Left lobe of liver (tissue), 2 donors: ENCODE results near the gene TERT. TPM values are rescaled to one million over a fixed set of nuclear protein-coding genes. Genes with fewer than 3 reads are reported as not detected.
A peak's percentile ranks its signal among the peaks of the same experiment; 100 is the strongest.
"Not testable (repeated sequence)": the region's sequence is repeated elsewhere in the genome, so short reads cannot be mapped to it uniquely, and the experiment has no call there.

ENCODE experiments used
- ATAC-seq: fragments of 200-7000 bp; cut with Tn5 transposase; one replicate; pipeline ENCODE4 v1.9.1; 2020; ENCODE audit warnings: mild to moderate bottlenecking, moderate library complexity
- DNase-seq: peaks from one replicate; pipeline ENCODE4 v3.0.0-alpha.2; 2020; ENCODE audit warnings: low spot score
- total RNA-seq: library from RNA; stranded (reverse); gene quantifications from one replicate; pipeline ENCODE4 v1.2.1, GENCODE V29; 2021
- donor health status: DM: no; HTN: no; CAD: no; lungs with moderate emphysema.
- donor health status: DM: no; HTN: yes; CAD: no.

TERT gene
- 0.10 TPM for total RNA-seq

DNA sequence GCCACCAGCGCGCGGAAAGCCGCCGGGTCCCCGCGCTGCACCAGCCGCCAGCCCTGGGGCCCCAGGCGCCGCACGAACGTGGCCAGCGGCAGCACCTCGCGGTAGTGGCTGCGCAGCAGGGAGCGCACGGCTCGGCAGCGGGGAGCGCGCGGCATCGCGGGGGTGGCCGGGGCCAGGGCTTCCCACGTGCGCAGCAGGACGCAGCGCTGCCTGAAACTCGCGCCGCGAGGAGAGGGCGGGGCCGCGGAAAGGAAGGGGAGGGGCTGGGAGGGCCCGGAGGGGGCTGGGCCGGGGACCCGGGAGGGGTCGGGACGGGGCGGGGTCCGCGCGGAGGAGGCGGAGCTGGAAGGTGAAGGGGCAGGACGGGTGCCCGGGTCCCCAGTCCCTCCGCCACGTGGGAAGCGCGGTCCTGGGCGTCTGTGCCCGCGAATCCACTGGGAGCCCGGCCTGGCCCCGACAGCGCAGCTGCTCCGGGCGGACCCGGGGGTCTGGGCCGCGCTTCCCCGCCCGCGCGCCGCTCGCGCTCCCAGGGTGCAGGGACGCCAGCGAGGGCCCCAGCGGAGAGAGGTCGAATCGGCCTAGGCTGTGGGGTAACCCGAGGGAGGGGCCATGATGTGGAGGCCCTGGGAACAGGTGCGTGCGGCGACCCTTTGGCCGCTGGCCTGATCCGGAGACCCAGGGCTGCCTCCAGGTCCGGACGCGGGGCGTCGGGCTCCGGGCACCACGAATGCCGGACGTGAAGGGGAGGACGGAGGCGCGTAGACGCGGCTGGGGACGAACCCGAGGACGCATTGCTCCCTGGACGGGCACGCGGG lies at the start of gene TERT:
TERT (minus strand) TSS at position 234 of the 815 bp plus-strand sequence; CDS start at position 155, 79 bp downstream.
- ATAC-seq (no peak), DNase-seq (peak; percentile 36)

DNA sequence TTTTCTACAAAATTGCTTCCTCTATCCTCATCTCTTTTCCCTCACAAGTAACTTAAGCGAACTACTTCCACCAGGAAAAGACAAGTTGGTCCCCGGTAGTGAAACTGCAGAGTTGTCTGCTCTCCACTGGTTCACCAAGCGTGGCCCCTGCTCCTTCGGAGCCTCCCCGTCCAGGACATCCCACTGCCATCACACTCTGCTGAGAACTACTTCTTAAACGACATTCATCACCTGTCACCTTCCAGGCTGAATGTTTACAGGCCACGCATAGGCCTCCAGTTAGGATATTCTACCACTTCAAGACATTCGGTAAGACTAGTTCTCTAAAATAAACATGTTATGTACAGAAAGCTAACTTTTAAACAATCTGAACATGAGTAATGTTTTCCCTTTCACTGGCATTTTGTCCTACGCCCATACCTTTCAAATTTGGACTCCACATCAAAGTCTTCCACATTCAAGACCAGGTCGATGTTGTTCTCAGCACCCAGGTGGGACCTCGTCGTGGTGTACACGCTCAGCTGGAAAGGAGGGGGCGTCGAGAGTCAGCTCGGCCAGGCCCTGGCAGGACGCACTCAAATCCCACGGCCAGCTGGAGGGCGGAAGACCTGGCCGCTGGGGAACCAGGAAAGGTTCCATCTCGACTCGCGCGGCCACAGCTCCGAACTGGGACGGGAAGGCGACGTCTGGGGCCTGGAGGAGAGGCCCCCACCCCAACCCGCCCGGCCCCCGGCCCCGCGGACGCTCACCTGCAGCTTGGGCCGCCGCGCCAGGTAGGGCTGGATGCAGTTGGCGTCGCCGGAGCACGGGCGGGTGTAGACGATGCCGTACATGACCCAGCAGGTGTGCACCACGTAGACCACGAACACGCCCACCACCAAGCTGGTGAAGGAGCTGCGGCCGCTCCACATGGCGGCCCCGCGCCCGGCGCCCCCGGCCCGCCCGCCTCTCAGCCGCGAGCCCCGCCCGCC lies 49.3 kb upstream of the TERT start:
- peak; percentile 2 for ATAC-seq

GRCh38 chr5:1343315-1343751 lies 48.5 kb upstream of the TERT start:
- peak; percentile 12 for ATAC-seq
- DNase-seq, result no peak

More for the DNA sequence above, 49.3 kb upstream of the TERT start:
- DNase-seq, result no peak

- ATAC-seq, DNase-seq: not testable (repeated sequence)
Observed at GRCh38 chr5:1342711-1343110, 47.8 kb upstream of the TERT start.

DNA sequence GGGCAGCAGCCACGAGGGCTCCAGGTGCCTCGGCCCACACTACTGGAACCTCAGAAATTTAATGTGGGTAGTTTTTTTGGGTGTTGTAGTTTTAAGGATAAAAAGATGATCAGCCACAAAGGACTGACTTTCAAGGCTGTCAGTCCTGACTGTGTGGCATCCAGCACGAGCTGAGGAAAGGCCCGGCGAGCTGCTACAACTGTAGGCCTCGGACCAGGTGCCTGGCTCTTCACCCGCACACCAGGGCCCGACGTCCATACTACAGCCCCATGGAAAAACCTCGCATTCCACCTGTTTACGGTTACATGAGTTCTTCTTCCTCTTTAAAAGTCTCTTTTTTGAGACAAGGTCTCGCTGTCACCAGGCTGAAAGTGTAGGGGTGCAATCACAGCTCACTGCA lies 47.4 kb upstream of the TERT start:
- DNase-seq, result no peak
- no peak for ATAC-seq

- DNase-seq, result no peak
- no peak for ATAC-seq
Observed at GRCh38 chr5:1341863-1342262, 47.0 kb upstream of the TERT start.

DNA sequence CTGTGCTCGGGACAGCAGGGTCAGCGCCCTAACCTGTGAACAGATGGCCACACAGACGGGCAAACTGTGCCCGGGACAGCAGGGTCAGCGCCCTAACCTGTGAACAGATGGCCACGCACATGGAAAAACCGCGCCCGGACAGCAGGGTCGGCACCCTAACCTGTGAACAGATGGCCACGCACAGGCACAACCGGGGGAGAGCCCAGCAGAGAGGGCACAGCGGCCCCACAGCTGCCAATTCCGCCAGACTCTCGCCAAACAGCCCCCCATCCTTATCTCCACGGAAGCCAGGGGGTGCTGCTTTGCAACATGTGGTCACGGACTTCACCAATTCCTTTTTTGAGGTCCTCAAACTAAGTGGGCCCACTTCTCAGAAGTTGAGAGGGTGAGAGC lies 44.9 kb upstream of the TERT start:
- DNase-seq, result not testable (repeated sequence)

DNA sequence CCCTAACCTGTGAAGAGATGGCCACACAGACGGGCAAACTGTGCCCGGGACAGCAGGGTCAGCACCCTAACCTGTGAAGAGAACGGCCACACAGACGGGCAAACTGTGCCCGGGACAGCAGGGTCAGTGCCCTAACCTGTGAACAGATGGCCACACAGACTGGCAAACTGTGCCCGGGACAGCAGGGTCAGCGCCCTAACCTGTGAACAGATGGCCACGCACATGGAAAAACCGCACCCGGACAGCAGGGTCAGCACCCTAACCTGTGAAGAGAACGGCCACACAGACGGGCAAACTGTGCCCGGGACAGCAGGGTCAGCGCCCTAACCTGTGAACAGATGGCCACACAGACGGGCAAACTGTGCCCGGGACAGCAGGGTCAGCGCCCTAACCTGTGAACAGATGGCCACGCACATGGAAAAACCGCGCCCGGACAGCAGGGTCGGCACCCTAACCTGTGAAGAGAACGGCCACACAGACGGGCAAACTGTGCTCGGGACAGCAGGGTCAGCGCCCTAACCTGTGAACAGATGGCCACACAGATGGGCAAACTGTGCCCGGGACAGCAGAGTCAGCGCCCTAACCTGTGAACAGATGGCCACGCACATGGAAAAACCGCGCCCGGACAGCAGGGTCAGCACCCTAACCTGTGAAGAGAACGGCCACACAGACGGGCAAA lies 44.4 kb upstream of the TERT start:
- ATAC-seq, result not testable (repeated sequence)
- peak; percentile 91 for DNase-seq

More for the DNA sequence above, 44.9 kb upstream of the TERT start:
- ATAC-seq, result not testable (repeated sequence)

DNA sequence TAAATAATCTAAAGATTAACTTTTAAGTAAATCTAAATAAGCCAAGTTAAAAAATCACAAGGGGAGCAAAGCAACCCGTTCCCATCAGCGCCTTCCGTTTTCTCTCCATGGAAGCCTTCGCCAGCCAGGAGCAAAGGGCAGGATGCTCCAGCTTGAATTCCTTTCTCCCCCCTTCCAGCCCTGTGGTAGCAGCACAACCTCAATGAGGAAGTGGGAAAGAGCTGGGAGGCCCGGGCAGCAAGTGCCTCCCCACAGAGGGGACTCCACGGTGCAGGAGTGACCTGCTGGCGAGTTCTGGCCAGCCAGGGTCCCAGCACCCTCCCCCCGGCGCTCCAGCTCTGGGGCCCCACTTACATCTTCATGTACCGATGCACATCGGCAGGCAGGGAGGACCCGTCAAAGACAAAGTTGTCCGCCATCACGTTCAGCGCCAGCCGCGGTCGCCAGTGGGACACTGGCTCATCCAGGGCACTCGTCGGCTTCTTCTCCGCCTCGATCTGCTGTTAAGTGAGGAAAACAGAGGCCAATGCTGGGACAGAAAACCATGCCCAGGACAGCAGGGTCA lies 43.7 kb upstream of the TERT start:
- ATAC-seq (peak; percentile 14), DNase-seq (no peak)

DNA sequence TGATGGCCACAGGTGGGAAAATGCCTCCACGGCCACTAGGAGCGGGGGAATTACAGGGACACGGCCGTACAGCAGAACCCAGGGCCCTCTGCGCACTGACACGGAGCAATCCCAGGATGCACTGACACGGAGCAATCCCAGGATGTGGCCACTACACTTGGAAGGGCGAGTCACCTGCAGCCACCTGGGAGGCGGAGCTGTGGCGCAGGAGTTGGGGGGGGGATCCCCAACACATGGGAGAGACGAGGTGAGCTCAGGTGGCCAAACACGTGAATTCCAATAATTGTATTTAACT lies 43.3 kb upstream of the TERT start:
- ATAC-seq (no peak), DNase-seq (no peak)

GRCh38 chr5:1337489-1338195 lies 42.8 kb upstream of the TERT start:
- peak; percentile 52 for ATAC-seq
- DNase-seq, result no peak

DNA sequence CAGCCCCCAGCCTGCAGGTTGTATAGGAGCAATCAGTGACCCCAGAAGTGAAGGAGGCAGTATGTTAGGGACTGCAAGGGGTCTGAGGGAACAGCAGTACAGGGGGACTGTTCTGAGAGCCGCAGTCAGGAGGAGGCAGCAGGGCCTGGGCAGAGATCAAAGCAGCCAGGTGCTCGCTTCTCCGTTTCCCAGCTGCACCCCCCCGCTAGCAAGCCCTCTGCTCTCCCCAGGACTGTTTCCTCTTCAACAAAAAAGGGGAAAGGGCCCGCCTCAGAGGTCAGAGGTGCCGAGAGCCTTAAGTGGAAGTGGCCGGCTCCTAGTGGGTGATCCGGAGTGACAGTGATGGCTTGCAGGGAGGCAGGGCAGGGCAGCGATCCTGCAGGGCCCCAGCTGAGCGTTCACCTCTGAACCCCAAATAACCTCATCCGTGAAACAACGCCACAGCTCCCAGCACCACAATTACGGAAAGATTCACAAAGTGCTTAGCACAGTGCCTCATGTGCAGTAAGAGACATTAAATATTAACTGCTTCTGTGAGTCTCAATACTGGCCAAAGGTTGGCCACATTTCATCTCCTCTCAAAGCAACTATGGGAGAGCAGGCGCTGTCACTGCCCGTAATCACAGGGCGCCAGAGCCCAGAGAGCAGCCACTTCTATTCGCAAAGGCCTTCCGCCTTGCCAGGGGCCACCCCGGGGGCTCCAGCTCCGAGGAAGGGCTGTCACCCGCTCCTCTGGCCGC lies 42.1 kb upstream of the TERT start:
- ATAC-seq, result peak; percentile 78
- DNase-seq, result peak; percentile 76

DNA sequence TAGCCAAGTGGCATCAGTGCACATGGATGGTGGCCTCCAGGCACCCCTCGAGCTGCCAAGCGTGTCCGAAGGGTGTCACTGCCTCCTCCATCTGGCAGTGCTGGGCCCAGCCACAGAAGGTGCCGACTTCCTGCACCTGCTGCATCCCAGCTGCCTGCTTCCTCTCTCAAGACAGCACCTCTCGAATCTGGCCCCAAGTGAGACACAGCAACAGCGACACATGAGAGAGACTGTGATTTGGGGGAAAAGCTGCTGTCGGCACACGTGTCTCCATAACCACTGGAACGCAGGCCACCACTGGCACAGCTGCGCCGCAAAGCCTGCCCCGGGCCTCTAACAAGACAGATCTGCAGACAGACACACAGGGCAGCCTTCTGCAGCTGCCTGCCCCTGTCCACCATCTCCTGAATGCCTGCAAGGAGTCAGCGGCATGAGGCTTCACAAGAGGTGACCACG lies 41.3 kb upstream of the TERT start:
- no peak for ATAC-seq
- DNase-seq, result no peak

GRCh38 chr5:1335540-1336095 lies 40.8 kb upstream of the TERT start:
- DNase-seq (no peak), ATAC-seq (no peak)

DNA sequence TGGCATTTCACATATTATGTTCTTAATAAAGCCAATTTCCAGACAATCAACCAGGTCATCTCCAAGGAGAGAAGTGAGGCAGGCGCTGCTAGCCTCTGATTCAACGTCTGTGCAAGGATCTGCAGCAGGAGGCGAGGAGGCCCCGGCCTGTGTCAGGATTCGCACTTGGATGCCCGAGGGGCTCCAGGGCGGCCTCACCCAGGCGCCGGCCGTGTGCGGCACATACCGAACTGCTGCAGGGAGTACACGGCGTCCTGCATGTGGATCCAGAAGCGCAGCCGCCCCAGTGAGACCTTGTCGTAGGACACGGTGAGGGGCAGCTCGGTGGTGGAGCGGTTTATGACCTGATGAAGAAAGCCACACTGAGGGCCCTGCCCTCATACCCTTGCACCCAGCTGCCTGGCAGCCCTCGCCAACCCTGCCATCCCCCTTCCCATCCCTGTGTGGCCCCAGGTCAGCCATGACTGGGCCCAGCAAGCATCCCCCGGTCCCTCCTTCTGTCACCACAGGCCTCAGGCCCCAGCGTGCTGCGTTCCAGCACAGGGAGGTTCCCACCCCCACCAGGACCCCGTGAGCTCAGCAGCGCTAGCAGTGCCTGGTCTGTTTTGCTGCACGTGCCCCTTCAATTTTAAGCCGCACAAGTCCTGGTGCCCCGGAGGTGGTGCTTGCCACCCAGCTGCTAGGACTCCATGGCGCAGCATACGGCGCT lies 40.1 kb upstream of the TERT start:
- DNase-seq (no peak), ATAC-seq (no peak)

- ATAC-seq (no peak), DNase-seq (no peak)
Observed at GRCh38 chr5:1333986-1334385, 39.1 kb upstream of the TERT start.

DNA sequence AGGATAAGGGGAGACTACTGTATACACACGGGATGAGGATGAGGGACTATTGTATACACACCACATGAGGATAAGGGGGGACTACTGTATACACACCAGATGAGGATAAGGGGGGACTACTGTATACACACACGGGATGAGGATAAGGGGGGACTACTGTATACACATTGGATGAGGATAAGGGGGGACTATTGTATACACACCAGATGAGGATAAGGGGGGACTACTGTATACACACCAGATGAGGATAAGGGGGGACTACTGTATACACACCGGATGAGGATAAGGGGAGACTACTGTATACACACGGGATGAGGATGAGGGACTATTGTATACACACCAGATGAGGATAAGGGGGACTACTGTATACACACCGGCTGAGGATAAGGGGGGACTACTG lies 38.4 kb upstream of the TERT start:
- not testable (repeated sequence) for DNase-seq, ATAC-seq

- no peak for DNase-seq
- peak; percentile 9 for ATAC-seq
Observed at GRCh38 chr5:1332461-1333001, 37.7 kb upstream of the TERT start.
